ENCODE measurements around the gene SSBP3.

The SSBP3 gene

DNA sequence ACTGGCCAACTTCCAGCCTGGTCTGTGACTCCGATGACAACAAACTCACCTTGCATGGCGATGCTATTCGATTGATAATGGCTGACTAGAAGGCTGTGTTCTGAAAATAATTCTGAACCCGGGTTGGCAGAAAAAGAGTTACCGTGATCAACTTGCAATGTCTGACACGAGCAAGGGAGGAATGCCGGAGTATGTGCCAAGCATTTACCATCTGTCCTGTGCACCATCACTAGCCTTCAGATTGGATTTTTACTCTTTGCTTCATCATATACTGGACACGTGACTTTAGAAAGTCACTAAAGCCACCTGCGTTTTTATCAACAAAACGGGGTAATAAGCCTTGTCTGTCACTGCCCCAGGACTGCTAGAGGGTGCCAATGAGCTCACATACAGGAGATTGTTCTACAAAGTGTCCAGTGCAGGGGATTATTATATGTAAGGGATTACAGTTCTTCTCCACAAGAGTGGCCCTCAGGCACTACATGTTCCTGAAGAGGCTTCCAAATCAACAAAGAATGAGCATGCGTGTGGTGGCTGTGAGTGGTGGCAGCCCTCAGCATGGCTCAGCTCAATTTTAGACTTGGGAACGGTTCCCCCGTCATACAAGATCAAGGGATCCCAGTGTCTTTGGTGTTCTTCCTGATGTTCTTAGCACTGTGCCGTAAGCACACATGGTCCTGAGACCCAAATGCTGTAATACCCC is 35.8 kb downstream of the SSBP3 start:
- no peak for DNase-seq

GRCh38 chr1:54367613-54368012 is 38.6 kb downstream of the SSBP3 start:
- DNase-seq: no peak

DNA sequence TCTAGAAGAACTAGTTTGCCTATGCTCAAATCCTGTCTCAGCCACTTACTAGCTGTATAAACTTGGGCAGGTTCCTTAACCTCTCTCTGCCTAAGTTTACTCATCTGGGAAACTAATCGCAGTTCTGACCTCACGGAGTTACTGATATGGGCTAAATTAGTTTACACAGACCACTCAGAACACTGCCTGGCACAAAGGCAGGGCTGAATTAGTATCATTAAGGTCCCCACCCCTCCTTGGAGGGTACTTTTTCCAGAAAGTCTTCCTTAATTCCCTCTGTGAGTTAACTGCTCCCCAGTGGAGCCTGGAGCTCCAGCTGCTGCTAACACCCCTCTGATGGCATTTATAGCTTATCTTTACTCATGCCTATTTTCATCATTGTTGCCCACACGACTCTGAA is 40.3 kb downstream of the SSBP3 start:
- no peak for DNase-seq

DNA sequence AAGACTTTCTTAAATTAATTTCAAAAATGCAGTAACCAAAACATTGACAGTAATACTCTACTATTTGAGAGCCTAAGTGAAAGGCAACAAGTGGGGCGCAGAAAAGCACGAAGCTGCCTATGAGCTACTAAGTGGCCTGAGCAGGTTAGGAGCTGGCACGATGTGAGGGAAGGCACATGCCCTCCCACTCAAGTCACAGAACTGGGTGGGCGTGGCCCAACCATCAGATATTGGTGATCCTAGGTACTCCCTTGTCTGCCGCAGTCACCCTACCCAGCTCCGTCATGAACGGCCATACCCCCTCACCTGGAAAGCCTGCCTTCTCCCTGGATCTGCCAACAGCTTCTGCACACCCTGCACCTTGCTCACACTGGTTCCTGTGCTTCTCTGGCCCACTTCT is 40.8 kb downstream of the SSBP3 start:
- DNase-seq: no peak

- DNase-seq: no peak
Measured at GRCh38 chr1:54364995-54365394, 41.2 kb downstream of the SSBP3 start.

GRCh38 chr1:54364582-54364981 is 41.6 kb downstream of the SSBP3 start:
- DNase-seq: no peak

- DNase-seq: no peak
Measured at GRCh38 chr1:54363925-54364324, 42.3 kb downstream of the SSBP3 start.

DNA sequence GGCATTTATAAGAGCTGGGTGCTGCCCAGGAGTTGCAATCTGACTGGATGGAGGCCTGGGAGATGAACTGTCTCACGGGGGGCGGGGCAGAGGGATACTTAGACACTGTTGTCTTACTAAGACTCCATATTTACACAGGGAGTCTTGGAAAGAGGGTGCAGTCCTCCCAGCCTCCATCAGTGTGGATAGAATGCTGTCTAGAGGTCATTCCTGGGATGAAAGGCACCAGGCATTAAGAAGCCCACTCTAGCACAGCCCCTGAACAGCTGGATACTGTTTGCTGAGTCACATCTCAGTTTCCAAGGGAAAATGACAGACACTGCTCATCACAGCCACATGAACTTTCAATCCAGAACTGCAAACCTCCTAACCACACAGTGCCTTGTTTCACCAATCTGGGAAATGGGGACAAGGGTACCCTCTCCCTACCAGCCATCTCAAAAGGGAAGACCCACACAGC is 43.3 kb downstream of the SSBP3 start:
- peak; percentile 6 for DNase-seq

GRCh38 chr1:54361342-54361741 is 44.9 kb downstream of the SSBP3 start:
- DNase-seq: no peak

- no peak for DNase-seq
Measured at GRCh38 chr1:54360165-54361005, 45.8 kb downstream of the SSBP3 start.

GRCh38 chr1:54359393-54360162 is 46.6 kb downstream of the SSBP3 start:
- no peak for DNase-seq

- no peak for DNase-seq
Measured at GRCh38 chr1:54358503-54359168, 47.6 kb downstream of the SSBP3 start.

- no peak for DNase-seq
Measured at GRCh38 chr1:54357967-54358366, 48.2 kb downstream of the SSBP3 start.

DNA sequence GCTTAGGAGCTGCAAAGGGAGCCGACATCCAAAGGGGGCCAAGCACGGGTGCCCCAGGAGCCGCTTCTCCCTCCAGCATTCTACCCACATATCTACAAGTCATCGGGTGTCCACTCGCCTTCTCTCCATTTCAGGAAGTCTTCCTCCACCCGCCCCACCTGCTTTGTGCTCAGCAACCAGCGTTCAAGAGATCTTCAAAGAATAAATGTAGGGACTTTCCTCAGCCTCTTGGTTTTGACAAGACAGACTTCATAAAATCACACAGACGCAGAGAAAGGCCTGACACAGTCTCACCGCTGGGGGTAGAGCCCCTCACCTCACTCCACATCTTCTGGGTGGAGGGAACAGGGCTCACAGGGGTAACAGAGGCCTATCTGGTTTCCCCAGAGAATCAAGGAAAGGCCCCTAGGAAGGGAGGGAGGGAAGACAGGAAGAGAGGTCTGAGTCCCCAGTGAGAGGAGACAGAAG is 49.5 kb downstream of the SSBP3 start:
- no peak for DNase-seq

DNA sequence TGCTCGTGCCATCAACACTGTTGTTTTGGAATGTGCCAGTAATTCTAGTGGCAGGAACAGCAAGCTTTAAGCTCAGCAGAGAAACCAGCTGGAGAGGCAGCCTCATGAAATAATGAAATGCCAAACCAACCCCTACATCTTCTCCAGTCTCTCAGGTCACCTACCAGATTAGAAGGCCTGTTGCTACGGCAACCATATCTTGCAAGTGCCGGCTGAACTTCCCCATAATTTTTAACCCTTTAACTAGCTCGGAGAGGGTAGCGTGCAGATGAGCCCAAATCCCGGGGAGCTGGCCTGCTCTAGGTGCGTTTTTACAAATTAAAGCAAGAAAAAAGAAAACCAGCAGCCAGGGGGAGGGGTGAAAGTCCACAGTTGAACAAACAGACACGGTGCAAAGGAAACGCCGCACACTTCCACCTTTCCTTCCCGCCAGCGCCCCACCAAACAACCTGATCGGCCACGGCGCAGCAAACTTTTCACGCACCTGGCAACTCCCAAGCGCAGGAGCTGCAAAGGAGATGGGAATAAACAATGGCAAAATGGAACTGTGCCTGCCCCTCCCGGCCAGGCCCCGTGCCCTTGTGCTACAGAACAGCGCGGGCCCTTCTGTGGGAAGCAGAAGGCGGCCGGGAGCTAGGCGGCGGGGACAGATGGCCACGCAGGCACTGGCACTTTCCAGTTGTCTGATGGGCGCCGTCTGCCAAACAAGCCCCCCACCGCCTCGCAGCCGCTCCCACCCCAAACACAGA is 50.1 kb downstream of the SSBP3 start:
- DNase-seq: peak; percentile 6

DNA sequence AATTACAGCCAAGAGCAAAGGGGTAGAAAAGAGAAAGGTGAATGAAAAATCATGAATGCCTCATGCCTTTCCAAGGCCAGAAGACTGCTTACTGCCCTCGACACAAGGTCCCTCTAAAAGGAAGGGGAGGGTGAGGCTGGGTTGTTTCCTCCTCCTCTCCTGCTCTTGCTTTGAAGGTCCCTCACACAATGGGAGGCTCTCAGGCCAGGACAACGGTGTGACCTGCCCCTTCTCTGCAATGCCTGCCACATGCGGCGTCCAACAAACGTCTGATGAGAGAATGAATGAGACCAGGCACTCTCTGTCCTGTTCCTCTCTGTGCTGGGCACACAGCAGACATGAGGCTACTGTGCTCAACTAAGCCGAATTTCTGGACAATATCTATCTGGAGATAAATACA is 51.3 kb downstream of the SSBP3 start:
- DNase-seq: no peak

GRCh38 chr1:54353959-54354358 is 52.2 kb downstream of the SSBP3 start:
- no peak for DNase-seq

DNA sequence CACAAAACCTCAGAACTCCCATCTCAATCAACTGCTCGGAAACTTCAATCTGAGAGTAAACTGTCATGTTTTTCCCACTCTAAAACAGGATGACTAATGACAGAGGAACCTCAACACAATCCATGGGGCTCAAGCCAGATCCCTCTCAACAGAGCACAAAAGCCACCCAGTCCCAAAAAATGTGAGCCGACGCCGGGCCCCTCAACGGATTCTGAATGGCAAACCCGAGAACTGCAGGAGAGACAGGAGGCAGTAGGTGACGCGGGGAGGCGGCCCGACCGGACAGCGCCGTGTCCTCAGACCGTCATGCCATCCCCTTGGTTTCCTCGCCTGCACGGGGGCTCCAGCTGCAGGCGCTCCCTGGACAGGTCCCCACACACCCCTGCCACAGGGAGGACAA is 53.4 kb downstream of the SSBP3 start:
- DNase-seq: no peak

DNA sequence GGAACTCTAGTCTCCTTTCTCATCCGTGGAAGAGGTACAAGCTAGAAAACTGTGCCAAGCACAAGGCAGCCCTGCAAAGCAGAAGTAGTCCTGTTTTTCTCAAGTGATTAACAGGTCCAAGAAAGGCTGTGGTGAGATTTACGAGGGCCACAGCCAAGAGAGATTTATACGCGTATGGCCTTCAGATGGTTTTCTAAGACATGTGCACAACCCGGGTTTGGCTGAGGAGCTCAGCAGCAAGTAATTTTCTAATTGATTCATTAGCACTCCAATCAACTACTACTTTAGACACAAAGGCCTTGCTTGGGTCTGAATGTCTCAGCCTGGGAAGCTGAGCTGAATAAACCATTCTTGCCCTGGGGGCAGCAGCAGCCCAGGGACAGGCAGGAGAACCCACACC is 55.8 kb downstream of the SSBP3 start:
- no peak for DNase-seq

DNA sequence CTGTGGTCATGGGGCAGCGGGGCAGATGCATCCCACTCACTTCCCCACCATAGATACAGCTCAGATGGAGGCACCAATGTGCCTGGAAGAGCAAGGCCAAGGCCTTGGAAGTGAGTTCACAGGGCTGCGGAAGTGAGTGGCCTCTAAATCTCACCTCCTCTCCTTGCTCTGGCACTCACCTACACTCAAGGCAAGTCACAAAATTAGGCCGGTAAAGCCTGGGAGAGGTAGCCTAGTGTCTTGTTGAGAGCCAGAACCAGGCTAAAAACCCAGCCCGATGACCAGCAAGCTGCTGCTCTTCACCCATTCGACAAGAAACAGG is 57.5 kb downstream of the SSBP3 start:
- no peak for DNase-seq

- peak; percentile 76 for DNase-seq
Measured at GRCh38 chr1:54347955-54348699, 58.1 kb downstream of the SSBP3 start.
